CD4-positive, alpha-beta T cell treated with Interleukin-10 for 1 hour (primary cell): ENCODE measurements around the gene HYDIN.
"Not testable (repeated sequence)": the region's sequence is repeated elsewhere in the genome, so short reads cannot be mapped to it uniquely, and the experiment has no call there.

Experiments used
- DNase-seq: peaks from one replicate; pipeline ENCODE4 v3.0.0-alpha.2; 2020

HYDIN gene

DNA sequence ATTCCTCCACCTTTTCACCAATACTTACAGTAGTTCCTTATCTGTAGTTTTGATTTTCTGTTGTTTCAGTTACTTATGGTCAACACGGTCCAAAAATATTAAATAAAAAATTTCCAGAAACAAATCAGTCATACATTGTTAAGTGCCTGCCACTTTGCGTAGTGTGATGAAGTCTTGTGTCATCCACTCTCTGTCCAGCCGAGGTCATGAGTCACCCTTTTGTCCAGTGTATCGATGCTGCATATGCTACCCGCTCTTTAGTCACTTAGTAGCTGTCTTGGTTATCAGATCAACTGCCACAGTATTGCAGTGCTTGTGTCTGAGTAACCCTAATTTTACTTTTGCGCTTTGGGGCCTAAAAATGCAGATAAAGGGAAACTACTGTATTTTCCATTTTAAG lies 146.9 kb downstream of the HYDIN start:
- not testable (repeated sequence) for DNase-seq

DNA sequence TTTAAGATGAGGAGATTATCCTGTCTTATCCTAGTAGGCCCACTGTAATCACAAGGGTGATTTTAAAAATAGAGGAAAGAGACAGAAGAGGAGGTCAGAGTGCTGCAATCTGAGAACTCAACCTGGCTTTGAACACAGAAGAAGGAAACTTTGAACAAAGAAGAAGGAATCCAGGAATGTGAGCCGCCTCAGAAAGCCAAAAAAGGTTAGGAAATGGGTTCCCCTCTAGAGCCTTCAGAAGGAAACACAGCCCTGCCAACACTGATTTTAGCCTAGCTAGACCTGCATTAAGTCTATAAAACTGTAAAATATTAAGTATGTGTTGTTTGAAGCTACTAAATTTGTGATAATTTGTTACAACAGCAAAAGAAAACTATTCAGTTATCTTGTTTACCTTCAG lies 149.7 kb downstream of the HYDIN start:
- DNase-seq: not testable (repeated sequence)

DNA sequence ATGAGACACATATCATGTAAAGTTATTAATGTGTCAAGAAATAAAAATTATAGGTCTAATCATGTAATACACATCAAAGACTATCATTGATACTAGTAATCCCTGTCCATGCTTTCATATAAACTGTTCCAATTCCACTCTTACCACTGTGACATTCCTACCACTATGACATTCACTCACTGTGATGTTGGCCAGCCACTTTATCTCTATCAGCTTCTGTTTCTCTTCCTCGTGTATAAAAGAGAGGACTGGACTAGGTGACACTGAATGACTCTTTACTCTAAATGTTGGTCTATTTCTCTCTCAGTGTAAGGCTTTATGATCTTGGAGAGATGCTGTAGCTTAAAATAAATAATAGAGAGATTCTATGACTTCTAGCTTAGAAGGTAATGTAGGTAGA lies 150.3 kb downstream of the HYDIN start:
- not testable (repeated sequence) for DNase-seq

DNA sequence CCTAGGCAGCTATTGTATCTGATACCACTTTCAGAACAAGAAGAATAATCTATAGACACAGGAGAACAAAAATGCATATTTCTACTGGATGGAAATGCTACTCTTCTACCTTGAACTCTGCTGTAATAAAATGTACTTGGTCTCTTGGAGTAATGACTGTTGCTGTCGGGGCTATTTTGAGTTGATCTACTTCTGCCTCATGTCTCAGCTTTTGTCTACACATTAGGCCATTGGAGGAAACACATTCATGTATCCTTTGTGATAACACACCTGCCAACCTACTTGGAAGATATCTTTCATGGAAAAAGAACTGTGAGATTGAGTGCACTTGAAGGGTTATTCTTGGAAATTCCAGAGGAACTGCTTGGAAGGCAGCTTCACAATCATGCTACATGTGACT lies 159.9 kb downstream of the HYDIN start:
- DNase-seq: not testable (repeated sequence)

DNA sequence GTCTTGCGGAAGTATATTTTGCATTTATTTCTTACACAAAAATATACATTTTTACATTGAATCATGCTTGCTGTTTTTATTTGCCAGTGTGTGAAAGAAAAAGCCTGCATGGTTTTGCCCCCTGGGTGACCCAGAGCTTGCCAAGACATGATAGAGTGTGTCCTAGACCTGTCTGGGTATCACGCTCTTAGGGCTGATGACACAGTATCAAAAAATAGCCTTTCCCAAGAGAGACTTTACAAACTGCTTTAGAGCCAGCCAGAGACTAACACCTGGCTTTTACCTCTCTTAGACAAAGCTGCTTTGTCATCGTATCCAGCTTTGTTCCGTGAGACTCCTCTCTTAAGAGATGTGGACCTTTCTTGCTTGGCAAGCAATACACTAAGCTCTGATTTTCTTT lies 160.7 kb downstream of the HYDIN start:
- not testable (repeated sequence) for DNase-seq

DNA sequence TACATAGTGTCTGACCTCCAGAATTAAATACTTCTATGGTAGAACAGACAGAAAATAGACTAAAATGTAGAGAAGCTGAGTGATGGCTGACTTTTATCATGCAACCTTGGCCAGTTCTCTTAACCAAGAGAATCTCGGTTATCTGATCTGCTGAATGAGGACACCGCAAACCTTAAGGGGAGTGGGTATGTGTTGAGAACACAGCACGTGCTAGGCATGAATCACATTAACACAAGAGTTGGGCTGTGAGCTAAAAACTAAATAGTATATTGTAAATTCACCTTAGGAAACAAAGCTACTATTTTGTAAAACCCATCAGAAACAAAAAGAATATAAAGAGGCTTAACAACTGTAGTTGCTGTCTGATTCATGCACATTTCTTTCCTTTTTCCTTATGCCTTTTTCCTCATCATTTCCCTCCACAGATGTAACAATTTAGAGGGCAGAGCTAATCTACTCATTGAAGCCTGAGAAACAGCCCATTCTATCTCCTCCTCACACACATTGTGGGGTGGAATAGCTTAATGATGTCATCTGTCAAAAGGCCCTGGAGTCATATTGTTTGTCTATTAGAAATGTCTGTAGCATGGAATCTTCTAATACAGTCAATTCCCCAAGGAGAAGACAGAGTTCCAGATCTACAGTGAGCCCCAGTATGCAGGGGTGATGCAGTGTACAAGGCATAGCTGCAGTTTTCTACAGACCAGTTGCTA lies 176.5 kb downstream of the HYDIN start:
- DNase-seq: not testable (repeated sequence)

DNA sequence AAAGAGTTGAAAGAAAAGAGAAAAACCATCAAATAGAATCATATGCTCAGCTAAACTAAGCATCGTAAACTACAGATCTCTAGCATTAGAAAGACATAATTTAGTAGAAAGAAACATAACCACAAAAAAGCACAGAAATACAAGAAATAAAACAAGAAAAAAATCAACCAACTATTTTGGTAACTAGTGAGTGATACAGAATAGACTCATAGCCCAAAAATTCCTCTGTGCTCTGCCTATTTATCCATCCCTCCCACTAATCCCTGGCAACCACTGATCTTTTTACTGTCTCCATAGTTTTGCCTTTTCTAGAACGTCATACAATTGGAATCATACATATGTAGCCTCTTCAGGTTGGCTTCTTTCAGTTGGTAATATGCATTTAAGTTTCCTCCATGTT lies 180.2 kb downstream of the HYDIN start:
- not testable (repeated sequence) for DNase-seq

DNA sequence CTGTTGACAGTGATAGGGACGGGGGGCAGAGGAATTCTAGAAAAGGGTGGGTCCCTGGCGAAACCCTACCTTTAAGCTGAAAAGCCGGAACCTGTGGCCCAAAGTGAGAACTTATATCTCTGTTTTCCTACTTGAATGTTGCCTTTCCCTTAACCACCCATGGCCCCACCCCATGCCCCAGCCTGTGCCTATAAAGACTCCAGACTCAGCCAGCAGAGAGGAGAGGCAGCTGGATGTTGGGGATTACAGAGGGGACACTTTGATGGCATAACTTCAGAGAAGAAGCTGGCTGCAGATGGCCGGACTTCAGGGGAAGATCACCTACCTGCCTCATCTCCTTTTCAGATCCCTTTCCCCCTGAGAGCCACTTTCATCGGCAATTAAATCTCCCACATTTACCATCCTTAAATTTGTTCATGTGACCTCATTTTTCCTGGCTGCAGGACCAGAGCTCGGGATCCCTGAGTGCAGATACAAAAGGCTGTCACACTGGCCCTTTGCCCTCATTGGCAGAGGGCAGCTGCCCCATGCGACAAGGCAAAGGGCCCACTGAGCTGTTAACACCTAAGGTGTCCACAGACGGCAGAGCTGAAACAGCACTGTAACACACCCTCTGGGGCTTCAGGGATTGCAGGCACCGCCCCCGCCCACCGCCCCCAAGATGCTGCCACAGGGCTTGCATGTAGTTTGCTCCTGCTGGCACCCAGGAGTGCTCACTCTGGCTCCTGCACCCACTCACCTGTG lies 191.0 kb downstream of the HYDIN start:
- DNase-seq: not testable (repeated sequence)

DNA sequence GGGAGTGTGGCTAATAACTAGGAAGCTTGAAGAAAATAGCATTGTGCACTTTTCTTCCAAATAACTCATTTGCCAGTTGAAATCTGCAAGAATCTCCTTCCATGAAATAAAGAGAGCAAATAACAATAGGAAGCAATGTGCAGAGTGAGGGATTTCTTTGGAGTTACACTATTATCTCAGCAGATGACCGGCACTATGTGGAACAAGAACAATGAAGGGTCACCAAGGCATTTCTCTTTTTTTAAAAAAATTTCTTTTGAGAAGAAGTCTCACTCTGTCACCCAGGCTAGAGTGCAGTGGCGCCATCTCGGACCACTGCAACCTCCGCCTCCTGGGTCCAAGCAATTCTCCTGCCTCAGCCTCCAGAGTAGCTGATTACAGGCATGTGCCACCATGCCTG lies 192.1 kb downstream of the HYDIN start:
- not testable (repeated sequence) for DNase-seq

DNA sequence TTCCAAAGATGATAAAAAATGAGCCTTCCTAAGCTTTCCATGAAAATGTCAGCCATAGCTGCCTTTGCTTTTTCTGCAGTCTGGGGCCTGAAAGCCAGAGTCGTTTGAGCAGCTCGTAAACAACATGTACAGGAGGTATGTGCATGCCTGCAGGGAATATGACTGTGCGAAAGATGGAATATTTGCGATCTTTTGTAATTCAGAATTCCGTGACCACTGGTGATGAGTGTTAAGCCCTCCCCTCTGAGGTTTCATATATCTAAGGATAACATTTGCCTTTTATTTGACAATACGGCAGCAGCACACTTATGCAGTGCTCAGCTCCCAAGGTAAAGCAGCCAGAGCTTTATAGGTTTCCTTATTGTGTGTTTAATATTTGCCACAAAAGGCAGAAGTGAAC lies 192.5 kb downstream of the HYDIN start:
- not testable (repeated sequence) for DNase-seq

DNA sequence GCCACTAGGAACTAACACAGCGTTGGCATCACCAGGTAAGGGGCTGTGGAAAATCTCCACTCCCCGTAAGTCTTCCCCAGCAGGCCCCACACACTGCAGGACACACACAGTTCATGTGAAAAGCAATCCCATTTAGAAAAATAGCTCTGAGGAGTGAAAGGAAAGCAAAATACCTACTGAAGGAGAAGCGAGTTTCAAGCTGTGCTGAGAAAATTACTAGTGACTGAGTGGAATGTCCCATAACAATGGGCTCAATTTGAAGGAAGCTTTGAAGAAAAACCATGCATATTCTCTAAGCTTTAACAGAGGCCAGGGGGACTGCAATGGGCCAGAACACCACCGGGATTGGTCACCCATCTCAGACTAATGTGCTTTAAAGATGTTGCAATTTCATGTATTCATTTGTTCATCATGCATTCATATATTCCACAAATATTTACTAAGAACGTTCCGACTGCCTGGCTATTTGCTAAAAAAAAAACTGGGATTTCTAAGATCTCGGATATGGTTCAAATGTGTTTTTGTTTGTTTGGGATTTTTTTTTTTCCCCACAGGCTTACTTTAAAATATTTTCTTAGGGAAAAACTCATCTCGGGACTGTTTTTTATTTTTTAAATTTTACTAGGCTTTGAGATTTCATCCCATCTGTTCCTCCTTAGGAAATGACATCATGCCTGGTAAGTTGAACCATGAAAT lies 202.3 kb downstream of the HYDIN start:
- not testable (repeated sequence) for DNase-seq

DNA sequence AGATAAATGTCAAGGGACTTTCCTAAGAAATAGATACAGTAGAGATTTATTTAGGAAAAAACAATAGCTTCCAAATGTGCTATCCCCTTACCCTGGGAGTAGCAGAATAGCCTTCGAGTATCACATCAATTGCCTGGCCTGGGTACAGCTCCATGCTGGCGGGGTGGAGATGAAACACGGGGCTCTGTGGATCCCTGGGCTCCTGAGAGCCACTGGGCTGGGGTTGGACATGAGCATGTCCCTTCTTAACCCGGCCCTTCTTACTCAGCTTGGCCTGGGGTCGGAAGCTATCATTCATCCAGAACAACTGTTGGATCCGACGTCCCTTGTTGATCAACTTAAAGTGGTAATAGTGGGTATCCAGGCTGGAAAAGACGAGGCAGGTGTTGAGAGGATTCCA lies 203.0 kb downstream of the HYDIN start:
- DNase-seq: not testable (repeated sequence)

DNA sequence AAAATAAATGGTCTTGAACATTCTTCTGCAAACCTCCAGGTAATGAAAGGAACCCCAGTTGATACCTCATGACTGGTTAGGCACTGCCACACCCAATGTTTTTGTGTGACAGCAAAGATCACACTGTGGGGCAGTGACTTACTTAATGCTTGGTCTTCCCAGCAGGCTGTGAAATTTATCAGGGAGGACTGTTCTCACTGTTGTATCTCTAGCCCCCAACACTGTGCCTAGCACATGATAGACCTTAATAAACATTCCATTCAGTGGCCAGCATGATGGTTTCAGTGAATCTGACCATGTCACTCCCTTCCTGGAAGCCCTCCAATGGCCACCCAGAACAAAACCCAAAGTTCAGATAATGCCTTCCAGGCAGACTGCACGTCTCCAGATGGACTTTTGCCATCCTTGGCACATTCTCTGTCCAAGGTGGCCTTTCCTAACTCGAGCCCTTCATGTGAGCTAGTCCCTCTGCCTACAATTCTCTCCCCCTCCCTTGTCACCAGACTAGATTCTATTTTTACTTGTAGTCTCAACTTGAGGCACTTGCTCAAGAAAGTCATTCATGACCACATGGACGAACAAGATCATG lies 206.6 kb downstream of the HYDIN start:
- not testable (repeated sequence) for DNase-seq

DNA sequence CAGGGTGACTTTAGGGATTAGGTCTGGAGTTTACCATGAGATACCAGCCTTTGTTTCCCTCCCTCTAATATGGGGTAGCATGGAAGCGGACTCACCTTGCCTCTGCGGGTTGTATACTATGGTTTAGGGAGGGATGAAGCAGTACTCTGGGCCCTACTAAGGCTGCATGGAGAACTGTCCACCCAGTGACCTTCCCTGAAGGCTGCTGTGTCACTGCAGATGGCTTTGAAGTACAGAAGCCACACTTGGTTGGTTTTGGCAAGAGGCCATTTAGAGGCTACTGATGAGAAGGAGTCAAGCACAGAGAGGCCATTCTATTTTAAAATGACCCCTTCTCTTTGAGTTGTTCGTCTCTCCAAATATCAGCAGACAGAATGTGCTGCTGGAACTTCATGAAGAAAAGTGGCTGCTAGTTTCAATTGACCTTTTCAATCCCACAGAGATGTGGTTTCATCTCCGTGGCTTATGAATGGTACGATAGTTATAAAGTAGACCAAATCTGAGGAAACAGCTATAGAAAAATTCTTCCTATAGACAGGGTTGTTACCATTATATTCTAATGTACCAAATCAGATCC lies 208.5 kb downstream of the HYDIN start:
- DNase-seq: not testable (repeated sequence)

DNA sequence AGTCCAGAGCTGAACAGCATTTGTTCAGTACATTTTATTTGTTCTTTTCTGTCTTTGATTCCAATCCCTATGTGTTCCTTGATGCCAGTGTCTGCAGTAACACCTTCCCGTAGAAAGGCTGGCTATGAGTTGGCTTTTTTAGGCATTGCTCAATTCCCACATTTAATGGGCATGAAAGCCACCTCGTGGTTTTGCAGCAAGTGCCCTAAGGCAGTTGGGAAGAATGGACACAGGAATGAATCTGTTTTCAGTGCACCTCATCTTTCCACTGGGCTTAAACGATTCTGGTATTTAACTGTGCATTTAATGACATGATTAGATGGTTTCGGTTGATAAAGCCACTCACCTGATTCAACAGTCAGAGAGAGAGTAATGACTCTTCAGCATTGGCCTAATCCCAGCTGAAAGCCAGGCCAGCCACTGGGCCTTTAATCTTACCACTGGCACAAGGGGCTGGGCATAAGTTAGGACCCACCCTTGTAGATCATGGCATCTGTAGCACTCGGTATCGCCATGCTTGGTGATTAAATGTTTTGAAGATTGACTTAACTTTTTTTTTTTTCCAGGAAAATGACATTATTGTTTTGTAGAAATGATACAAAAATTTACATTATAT lies 211.3 kb downstream of the HYDIN start:
- not testable (repeated sequence) for DNase-seq

DNA sequence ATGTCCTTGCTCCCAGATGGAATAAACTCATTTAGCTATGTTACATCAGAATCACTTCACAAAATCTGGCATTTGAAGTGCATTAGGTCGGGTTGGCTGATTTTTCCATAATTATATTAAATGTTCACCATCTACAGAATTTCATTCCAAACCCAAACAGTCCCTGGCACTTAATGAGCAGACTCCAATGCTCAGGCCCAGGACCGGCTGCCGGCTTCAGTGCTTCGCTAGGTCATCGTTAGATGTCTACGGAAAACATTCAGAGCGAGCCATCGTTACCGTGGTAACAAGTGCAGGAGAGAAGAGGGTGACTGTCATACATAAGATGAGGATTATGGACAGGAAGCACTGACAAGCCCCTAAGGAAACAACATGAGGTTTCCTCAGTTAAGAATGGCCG lies 215.1 kb downstream of the HYDIN start:
- DNase-seq: not testable (repeated sequence)

DNA sequence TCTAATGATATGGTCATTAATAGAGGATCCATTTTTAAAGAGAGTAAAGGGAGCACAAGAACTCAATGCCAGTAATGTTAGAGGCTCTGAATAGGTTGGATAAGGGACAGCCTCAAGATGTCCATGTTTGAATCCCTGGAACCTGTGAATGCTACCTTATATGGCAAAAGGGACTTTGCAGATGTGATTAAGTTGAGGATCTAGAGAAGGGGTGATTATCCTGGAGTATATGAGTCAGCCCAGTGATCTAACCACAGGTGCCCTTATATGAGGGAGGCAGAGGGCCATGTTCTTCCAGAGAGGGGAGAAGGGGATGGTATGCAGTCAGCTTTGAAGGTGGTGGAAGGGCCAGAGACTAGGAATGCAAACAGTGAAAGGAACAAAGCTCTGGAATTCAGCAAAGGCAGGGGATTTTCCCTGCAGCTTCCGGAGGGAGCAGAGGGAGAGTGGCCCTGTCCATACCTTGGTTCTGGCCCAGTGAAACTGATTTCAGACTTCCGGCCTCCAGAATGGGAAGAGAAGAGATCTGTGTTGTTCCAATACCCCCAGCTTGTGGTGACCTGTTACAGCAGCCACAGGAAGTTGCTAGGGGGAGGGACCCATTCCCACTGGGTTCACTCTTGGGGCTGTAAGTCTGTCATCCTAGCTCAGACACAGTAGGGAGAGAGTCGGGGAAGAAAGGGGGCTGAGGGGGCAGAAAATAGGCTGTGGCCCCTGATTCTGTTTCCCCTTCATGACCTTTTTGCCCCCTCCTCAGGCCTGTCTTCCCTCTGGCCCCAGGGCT lies 220.9 kb downstream of the HYDIN start:
- DNase-seq: not testable (repeated sequence)

DNA sequence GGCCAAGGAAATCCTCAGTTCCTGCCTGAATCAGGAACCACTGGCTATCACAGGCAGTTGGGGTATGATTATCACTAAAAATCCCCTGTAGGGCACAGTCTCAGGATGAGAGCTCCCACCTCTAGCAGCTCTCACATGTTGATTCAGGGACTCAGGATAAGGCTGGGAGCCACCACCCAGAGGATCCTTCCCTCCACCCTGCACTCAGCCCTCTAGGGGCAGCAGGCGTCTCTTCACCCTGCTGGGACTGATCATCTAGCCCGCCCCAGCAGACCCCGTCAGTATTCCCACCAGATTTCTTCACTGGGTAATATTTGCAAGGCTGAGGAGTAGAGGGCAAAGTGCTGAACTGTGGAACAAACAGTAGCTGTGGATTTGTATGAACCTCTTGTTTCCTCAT lies 224.0 kb downstream of the HYDIN start:
- DNase-seq: not testable (repeated sequence)

DNA sequence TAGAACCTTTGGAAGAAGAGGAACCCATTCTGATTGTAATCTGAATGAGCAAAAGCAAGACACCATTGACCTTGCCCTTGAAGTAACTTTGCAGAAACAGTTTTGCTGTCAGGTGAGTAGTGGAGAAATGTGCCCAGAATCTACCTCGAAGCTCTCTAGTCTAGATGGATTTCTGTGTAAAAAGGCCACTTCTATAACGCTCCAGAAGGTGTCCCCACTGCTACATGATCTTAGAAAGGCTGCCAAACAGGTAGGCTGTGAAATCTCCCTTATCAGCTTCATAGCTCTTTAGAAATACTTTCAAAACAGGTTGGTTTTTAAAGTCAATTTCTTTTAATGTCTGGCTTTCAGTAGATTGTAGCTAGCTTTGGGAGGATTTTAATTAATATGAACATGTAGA lies 230.8 kb downstream of the HYDIN start:
- not testable (repeated sequence) for DNase-seq

DNA sequence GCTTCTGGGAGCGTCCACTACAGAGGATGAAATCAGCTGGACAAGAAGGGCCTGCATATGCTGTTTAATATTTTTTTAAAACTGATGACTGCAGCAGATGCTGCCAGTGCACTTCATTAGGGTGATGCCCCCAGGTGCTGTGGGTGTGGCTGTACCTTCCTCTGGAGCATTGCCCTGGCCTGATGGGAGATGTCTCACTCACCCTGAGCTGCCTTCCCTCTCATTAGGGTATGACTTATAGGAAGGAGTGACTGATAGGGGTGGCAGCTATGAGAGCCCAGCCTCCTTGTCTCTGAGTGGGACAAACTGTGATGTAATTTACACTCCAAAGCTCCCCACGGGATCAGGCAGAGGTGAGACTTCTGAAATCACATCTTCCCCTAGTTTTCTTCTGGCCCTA lies 234.7 kb downstream of the HYDIN start:
- not testable (repeated sequence) for DNase-seq

DNA sequence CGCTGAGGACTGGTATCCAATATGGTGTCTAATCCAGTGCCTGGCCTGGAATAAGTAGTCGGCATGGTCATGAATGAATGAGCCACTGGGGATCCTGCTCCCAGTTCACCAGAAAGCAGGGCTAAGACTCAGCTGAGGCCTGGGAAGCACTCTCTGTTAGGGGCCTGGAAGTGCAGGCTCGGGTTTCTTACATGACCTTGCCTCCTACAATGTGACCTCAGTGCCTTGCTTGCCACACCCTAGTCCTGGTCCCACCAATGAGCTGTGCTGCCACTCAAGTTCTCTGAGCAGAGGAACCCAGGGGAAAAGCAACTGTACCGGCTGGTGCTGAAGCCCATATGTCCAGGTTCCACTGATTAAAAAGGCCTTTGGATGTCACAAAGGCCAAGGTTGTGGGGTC lies 238.0 kb downstream of the HYDIN start:
- not testable (repeated sequence) for DNase-seq
